Activated CD4-positive, alpha-beta T cell treated with anti-CD3 and anti-CD28 coated beads for 1 hour (primary cell): ENCODE measurements around the gene SCNM1.

Experiments used
- DNase-seq: peaks from one replicate; pipeline ENCODE4 v3.0.0-alpha.2; 2020

SCNM1 gene

GRCh38 chr1:151165738-151166504, at the start of gene SCNM1, which contains the start of gene LYSMD1:
Gene SCNM1 (plus strand): TSS chr1:151166144. CDS start chr1:151166153, 9 bp downstream.
Gene LYSMD1 (minus strand): TSS chr1:151165902. CDS start chr1:151165258, 644 bp downstream.
- peak; percentile 92 for DNase-seq

GRCh38 chr1:151124763-151125403, 41.1 kb upstream of the SCNM1 start:
- DNase-seq = no peak

DNA sequence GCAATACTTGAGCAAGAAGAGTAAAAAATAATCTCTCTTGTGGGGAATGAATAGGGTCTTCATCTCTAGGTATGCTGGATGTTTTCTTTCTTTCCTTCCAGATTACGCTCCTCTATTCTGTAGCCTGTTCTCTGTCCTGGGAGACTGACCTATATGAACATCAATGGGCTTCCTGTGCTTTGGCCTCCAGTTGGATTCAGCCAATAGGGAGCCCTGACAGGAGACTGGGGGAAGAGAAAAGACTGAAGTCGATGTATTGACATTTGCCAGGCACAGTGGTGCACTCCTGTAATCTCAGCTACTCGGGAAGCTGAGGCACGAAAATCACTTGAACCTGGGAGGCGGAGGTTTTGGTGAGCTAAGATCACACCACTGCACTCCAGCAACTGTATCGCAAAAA, 37.1 kb upstream of the SCNM1 start:
- no peak for DNase-seq

DNA sequence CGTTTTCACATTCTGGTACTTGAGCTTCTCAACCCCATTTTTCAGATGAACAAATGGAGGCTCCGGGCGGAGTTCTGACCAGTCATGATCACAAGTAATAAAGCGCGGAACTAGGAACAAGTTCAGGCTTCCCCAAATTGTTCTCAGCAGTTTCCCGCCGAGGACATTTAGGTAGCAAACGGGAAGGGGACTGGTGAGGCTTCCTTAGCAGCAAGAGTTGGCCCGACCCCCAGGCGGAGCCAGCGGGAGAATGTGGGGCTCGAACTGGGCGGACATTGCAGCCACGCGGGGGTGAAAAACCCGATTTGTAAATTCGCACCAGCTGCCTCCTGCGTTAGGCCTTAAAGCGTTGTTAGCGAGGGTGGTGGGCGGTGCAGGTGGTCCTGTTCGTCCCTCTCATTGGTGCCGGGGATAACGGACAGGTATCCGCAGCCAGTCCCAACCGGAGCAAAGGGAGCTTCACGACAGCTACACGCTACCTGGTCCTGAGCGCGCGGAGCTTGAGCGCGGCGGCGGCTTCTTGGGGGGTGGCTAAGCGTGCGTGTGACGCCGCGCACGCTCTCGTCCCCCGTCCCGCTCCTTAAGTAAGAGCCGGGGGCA, 34.9 kb upstream of the SCNM1 start:
- peak; percentile 72 for DNase-seq

DNA sequence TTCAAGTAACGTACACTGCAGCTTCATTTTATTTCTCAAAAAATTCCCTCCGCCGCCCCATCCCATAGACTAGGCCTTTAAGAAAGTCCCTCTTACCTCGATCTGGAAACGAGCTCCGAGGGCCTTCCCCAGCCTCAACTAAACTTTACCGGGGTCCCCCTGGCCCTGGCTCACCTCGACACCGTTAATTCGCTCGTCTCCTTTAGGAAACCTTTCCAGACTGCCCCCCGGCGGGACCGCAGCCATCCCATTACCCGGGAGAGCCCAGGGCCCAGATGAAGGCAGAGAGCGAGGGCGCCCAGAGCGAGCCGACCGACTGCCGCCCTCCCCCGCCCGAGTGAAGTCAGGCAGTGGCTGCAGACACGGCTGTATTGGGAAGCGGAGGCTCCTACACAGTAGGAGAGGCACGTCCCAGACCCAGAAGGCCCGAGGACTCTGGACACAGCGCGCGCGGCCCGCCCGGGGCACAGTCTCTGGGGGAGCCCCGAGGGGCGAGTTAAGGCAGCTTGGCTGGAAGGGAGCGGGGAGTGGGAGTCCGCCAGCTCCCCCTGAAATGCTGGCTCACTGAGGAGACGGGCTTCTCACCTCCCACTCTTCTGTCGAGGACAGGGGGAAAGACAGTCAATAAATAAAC, 34.1 kb upstream of the SCNM1 start:
- DNase-seq = no peak

DNA sequence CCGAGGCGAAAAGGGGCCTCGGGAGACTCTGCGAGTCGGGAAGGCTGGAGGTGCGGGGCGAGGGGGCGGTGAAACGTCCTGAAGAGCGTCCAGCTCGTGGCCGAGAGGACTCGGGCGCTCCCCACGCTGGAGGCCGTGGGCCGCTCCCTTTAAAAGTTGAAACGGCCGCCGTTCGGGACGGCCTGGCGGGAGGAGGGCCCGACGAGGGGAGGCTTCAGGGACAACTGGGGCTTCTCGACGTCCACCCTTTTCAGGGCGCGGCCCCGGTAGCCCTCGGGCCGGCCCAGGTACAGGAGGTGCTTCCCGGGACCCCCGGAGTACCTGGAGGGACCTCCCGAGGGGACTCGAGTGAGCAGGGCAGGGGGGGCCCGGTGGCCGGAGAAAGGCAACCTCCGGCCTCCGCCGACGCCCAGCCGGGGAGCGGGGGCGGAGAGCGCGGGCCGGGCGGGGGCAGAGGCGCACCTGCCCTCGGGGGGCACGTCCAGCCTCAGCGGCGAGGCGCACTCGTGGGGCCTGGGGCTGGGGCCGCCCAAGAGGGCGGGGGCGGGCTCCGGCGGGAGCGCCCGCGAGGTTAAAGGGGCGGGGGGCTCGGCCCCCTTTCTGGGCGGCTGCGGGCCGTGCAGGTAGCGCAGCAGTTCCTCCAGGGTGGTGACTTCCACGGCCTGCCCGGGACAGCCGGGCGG, 33.5 kb upstream of the SCNM1 start:
- DNase-seq = no peak

GRCh38 chr1:151133018-151133806, 32.7 kb upstream of the SCNM1 start:
- no peak for DNase-seq

- no peak for DNase-seq
Measured at GRCh38 chr1:151134396-151134795, 31.5 kb upstream of the SCNM1 start.

- DNase-seq = no peak
Measured at GRCh38 chr1:151134991-151135390, 31.0 kb upstream of the SCNM1 start.

- no peak for DNase-seq
Measured at GRCh38 chr1:151135433-151136385, 30.2 kb upstream of the SCNM1 start.

DNA sequence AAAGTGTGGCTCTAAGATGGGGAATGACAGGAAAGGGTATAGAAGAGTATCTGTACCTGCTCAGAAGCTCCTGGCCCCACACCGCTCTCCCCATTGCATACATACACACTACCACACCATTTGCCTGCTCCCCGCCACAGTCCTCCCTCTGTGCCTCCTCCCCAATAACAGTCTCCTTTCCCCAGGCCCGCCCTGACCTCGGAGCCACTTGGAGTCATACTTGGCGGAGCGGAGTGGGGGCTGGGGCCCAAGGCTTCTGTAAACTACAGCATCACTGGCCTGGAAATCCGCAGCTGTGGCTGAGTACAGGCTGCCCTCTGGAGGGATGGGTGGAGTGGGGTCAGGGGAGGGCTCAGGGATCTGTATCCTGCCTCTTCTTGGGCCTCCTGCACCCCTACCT, 28.2 kb upstream of the SCNM1 start:
- DNase-seq = no peak

GRCh38 chr1:151142411-151143056, 23.4 kb upstream of the SCNM1 start:
- no peak for DNase-seq

GRCh38 chr1:151143057-151143435, 22.9 kb upstream of the SCNM1 start:
- no peak for DNase-seq

GRCh38 chr1:151143986-151144385, 22.0 kb upstream of the SCNM1 start:
- no peak for DNase-seq

DNA sequence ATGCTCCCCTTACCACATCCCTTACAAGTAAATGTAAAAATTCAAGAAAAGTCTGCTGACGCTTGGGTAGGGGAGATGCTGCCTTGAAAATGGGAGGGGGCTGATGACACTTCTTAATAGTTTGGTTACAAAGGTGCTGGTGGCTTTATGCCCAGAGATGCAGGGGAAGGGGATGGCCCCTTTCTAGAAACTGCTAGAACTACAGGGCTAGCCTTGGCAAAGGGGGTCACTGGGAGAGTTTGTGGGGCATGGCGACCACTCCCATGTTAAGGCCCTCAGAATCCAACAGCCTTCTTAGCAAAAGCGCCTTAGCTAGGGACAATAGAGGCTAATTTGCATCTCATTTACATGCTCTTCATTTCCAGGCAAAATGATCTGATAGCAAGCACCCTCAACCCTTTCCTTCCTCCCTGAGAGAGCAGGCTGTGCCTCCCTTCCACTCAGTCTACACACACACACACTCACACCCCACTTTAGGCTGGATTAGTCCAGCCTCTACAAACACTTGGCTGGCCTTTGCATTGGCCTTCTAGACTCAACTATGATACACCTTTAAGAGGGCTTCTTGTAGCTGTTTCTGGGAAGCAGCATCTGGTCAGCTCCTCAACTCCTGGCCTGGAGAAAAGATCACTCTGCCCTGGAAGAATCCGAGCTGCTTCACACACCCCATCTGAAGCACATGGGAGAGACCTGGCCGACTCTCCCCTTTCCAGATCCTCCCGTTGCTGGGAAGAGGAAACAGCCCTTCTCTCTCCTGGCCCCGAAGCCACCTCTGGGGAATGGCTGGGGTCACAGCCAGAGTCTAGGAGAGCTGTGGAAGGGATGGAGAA, 21.3 kb upstream of the SCNM1 start:
- DNase-seq = no peak

- DNase-seq = no peak
Measured at GRCh38 chr1:151145304-151146071, 20.5 kb upstream of the SCNM1 start.

GRCh38 chr1:151146072-151146411, 19.9 kb upstream of the SCNM1 start:
- no peak for DNase-seq

- peak; percentile 80 for DNase-seq
Measured at GRCh38 chr1:151146412-151147131, 19.4 kb upstream of the SCNM1 start, which contains the start of gene SEMA6C. Gene SEMA6C (minus strand): TSS chr1:151146631. CDS start chr1:151142621, 4,010 bp downstream.
